Mucosa of gallbladder (tissue), 1 donor: ENCODE data around the gene HSD17B11. TPM values are rescaled to one million over a fixed set of nuclear protein-coding genes. Genes with fewer than 3 reads are reported as not detected.
"Not testable (repeated sequence)": the region's sequence is repeated elsewhere in the genome, so short reads cannot be mapped to it uniquely, and the experiment has no call there.

Experiments used
- DNase-seq: peaks from one replicate; pipeline ENCODE4 v3.0.0-alpha.2; 2020; ENCODE audit warnings: low spot score
- total RNA-seq: library from RNA; stranded (reverse); gene quantifications from one replicate; pipeline ENCODE4 v1.2.1, GENCODE V29; 2021
- donor health status: DM: no; HTN: no; CAD: no.

HSD17B11 gene
- total RNA-seq, 1 donor from 2014 or later: 264 TPM

- DNase-seq: no peak
Observed at GRCh38 chr4:87306056-87306455, 84.9 kb downstream of the HSD17B11 start.

- no peak for DNase-seq
Observed at GRCh38 chr4:87305562-87305961, 85.4 kb downstream of the HSD17B11 start.

- no peak for DNase-seq
Observed at GRCh38 chr4:87304745-87305432, 86.1 kb downstream of the HSD17B11 start.

GRCh38 chr4:87299898-87300297 lies 91.1 kb downstream of the HSD17B11 start:
- DNase-seq: no peak

- no peak for DNase-seq
Observed at GRCh38 chr4:87298362-87298761, 92.6 kb downstream of the HSD17B11 start.

GRCh38 chr4:87294911-87295310 lies 96.1 kb downstream of the HSD17B11 start:
- not testable (repeated sequence) for DNase-seq

- DNase-seq: not testable (repeated sequence)
Observed at GRCh38 chr4:87293889-87294288, 97.1 kb downstream of the HSD17B11 start.

- no peak for DNase-seq
Observed at GRCh38 chr4:87286970-87287369, 104.0 kb downstream of the HSD17B11 start.

Other genes with a start within 250 kb of the HSD17B11 start
- gene KLHL8, start 170.6 kb downstream of the HSD17B11 start, total RNA-seq: 10.0 TPM
- 0.95 TPM for gene HSD17B13, start 68.3 kb downstream of the HSD17B11 start, total RNA-seq
- 56.9 TPM for gene NUDT9, start 31.4 kb upstream of the HSD17B11 start, total RNA-seq
- gene SPARCL1, start 138.2 kb upstream of the HSD17B11 start, total RNA-seq: 539 TPM
- not detected for gene DSPP, start 217.3 kb upstream of the HSD17B11 start, total RNA-seq